ENCODE results near the gene EPHA2. TPM values are rescaled to one million over a fixed set of nuclear protein-coding genes. Genes with fewer than 3 reads are reported as not detected.

EPHA2 gene
- total and polyA plus RNA-seq, 2 experiments from 2014 or later, result 7.5 to 51.2 TPM

DNA sequence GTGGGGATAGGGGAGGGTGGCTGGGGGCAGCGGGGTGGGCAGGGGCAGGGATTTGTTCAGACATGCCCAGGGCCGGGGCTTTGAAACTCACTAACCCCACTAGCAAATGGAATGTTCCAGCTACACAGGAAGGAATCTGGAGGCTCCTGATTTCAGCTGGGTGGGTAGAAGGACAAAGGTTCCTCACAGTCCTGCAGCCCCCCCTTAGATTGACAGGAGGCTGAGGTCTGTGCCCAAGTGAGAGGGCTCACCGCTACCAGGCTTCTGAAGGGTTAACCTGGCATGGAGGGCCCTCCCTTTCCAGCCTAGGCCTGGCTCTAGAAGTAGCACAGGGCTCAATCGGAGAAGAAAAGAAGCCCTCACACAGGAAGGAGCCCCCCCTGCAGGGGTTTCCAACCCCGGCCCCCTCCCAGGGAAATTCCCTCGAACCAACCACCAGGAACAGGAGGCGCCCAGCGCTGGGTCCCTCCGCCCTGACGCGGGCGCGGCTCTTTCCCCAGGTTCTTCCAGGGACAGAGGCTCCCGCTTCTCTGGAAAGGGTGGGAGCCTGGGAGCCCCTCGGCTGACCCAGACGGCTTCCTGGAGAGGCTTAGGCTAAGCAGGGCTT, 3.3 kb downstream of the EPHA2 start:
- H3K4me3 ChIP-seq, result peak overlapping the region; percentile 92
- H3K4me1 ChIP-seq (ENCODE audit: insufficient read depth), result peaks cover 50% of the 10 kb centered on the region
- peaks cover 11% of the 10 kb centered on the region for H4K20me1 ChIP-seq (replicated peaks; ENCODE audit: insufficient read depth)
- H3F3A ChIP-seq (replicated peaks; ENCODE audit: low read depth), result peaks cover 8% of the 10 kb centered on the region; the same call in 1 of the 2 replicates
- TF ChIP-seq, protein P1, sequence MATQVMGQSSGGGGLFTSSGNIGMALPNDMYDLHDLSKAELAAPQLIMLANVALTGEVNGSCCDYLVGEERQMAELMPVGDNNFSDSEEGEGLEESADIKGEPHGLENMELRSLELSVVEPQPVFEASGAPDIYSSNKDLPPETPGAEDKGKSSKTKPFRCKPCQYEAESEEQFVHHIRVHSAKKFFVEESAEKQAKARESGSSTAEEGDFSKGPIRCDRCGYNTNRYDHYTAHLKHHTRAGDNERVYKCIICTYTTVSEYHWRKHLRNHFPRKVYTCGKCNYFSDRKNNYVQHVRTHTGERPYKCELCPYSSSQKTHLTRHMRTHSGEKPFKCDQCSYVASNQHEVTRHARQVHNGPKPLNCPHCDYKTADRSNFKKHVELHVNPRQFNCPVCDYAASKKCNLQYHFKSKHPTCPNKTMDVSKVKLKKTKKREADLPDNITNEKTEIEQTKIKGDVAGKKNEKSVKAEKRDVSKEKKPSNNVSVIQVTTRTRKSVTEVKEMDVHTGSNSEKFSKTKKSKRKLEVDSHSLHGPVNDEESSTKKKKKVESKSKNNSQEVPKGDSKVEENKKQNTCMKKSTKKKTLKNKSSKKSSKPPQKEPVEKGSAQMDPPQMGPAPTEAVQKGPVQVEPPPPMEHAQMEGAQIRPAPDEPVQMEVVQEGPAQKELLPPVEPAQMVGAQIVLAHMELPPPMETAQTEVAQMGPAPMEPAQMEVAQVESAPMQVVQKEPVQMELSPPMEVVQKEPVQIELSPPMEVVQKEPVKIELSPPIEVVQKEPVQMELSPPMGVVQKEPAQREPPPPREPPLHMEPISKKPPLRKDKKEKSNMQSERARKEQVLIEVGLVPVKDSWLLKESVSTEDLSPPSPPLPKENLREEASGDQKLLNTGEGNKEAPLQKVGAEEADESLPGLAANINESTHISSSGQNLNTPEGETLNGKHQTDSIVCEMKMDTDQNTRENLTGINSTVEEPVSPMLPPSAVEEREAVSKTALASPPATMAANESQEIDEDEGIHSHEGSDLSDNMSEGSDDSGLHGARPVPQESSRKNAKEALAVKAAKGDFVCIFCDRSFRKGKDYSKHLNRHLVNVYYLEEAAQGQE (IDR thresholded peaks at IDR 0.05; ENCODE audit: unreplicated experiment), result no peak
- H2AFZ ChIP-seq, result no peak overlapping the region
- peak; percentile 7 for ATAC-seq
- peaks cover 52% of the 10 kb centered on the region for H3K4me1 Mint-ChIP-seq
- H3K9me3 Mint-ChIP-seq, result no peaks in the 10 kb centered on the region
- peaks cover 27% of the 10 kb centered on the region for H3K27me3 Mint-ChIP-seq (ENCODE audit: insufficient read depth, low read depth, poor library complexity)
- H3K27ac ChIP-seq (ENCODE audit: low read depth), result peak overlapping the region; percentile 63; the same call in 1 of the 2 replicates
- peak; percentile 16 for DNase-seq (ENCODE audit: low spot score)
- H3K27ac Mint-ChIP-seq, result 0 out of 2 replicates have a peak overlapping the region, but pooled peaks have one; percentile 44
- peaks cover 12% of the 10 kb centered on the region for H3K36me3 ChIP-seq (ENCODE audit: insufficient read depth)
- H3K4me2 ChIP-seq, result peak overlapping the region; percentile 98
- peaks cover 13% of the 10 kb centered on the region for H3K27me3 ChIP-seq (ENCODE audit: insufficient read depth)
- H3K4me3 Mint-ChIP-seq, result peak overlapping the region; percentile 90
- H3K36me3 Mint-ChIP-seq (ENCODE audit: low read depth), result peaks cover 26% of the 10 kb centered on the region
- H3K79me2 ChIP-seq (replicated peaks; ENCODE audit: insufficient read depth), result peaks cover 73% of the 10 kb centered on the region
- no peaks in the 10 kb centered on the region for H3K9me2 ChIP-seq (ENCODE audit: insufficient read depth)

DNA sequence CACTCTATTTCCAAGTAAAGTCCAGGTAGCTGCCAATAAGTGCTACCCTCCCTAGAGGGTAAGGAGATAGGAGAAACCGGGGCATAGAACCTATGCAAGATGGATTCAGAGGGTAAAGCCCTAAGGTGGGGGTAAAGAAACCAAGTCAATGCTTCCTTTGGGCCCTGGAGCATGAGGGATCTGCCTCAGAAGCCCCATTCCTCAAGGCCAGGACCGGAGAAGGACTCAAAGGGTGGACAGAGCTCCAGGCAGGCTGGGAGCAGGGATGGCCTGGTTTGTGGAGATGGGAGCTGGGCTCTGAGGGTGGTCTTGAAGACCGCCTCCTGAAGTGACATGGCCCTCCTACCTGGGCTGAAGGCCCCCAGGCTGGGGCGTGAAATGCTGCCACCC, 3.9 kb downstream of the EPHA2 start:
- DNase-seq (ENCODE audit: low spot score), result no peak
- Histone ChIP-seq H3F3A (replicated peaks; ENCODE audit: low read depth) (peaks cover 14% of the 10 kb centered on the region; the same call in 1 of the 2 replicates), H3K79me2 (replicated peaks; ENCODE audit: insufficient read depth) (peaks cover 77% of the 10 kb centered on the region), H2AFZ (no peak overlapping the region), H4K20me1 (replicated peaks; ENCODE audit: insufficient read depth) (peaks cover 11% of the 10 kb centered on the region), H3K4me3 (no peak overlapping the region), H3K4me1 (ENCODE audit: insufficient read depth) (peaks cover 52% of the 10 kb centered on the region), H3K9me2 (ENCODE audit: insufficient read depth) (no peaks in the 10 kb centered on the region), H3K4me2 (no peak overlapping the region), H3K27ac (ENCODE audit: low read depth) (0 out of 2 replicates have a peak overlapping the region, but pooled peaks have one; percentile 66), H3K27me3 (ENCODE audit: insufficient read depth) (peaks cover 7% of the 10 kb centered on the region), H3K36me3 (ENCODE audit: insufficient read depth) (peaks cover 14% of the 10 kb centered on the region)
- TF ChIP-seq STAT1 (IDR thresholded peaks at IDR 0.05; ENCODE audit: unreplicated experiment) (no peak), CREB1 (CRISPR knock-in tag; IDR thresholded peaks at IDR 0.05; ENCODE audit: low read depth) (no peak)
- Mint-ChIP-seq H3K4me3 (0 out of 3 replicates have a peak overlapping the region, but pooled peaks have one; percentile 19), H3K9me3 (no peaks in the 10 kb centered on the region), H3K27me3 (ENCODE audit: insufficient read depth, low read depth, poor library complexity) (peaks cover 28% of the 10 kb centered on the region), H3K4me1 (peaks cover 54% of the 10 kb centered on the region), H3K27ac (peak overlapping the region; percentile 84), H3K36me3 (ENCODE audit: low read depth) (peaks cover 32% of the 10 kb centered on the region)
- ATAC-seq, result no peak

All from GM23338 (cell line).